GM12878 (cell line): ENCODE results near the gene CERT1. TPM values are rescaled to one million over a fixed set of nuclear protein-coding genes. Genes with fewer than 3 reads are reported as not detected.
A peak's percentile ranks its signal among the peaks of the same experiment; 100 is the strongest.

Experiments
- ATAC-seq: fragments of 200-7000 bp; cut with Tn5 transposase; 3 replicates; pipeline ENCODE4 v1.9.1; 2020; ENCODE audit warnings: mild to moderate bottlenecking, moderate library complexity
- BruUV-seq: library from RNA; stranded (reverse); fragments of 400-500 nt; replicated peaks from 2 replicates; lab custom pipeline; 2021; lab: Mats Ljungman, UMichigan
- CTCF ChIA-PET: fragments of 300-600 bp; sonication (Branson Sonifier 250); formaldehyde crosslinking; extraction: SDS; loops from one replicate; lab custom pipeline; 2021; ENCODE audit warnings: inconsistent platforms; lab: Yijun Ruan, JAX
- POLR2A ChIA-PET: fragments of 350-600 bp; formaldehyde crosslinking; extraction: SDS; loops from one replicate; lab custom pipeline; 2021; ENCODE audit warnings: inconsistent platforms; lab: Charles Lee
- RAD21 ChIA-PET: fragments of 300-600 bp; sonication (Branson Sonifier 250); formaldehyde crosslinking; loops from one replicate; lab custom pipeline; 2023; ENCODE audit warnings: antibody characterized with exemption; ENCODE audit not compliant: unreplicated experiment; lab: Charles Lee
- SMC1A ChIA-PET: fragments of 300-600 bp; sonication (Branson Sonifier 250); formaldehyde crosslinking; loops from one replicate; lab custom pipeline; 2023; ENCODE audit not compliant: unreplicated experiment, uncharacterized antibody; lab: Charles Lee
- DNase-seq: peaks from one replicate; pipeline ENCODE4 v3.0.0-alpha.2; 2011; ENCODE audit warnings: low read depth, low spot score
- FAIRE-seq: peaks from 3 replicates; lab custom pipeline; 2011; peaks lifted over from hg19 to GRCh38; lab: Jason Lieb, UNC
- H2AFZ ChIP-seq: 2 replicates; pipeline ENCODE4 v1.6.0; 2011; ENCODE audit warnings: low read depth, low read length, control low read depth; ENCODE audit not compliant: control insufficient read depth
- H3K27ac ChIP-seq: 2 replicates; pipeline ENCODE4 v1.5.1; 2011; ENCODE audit warnings: control low read depth; ENCODE audit not compliant: control insufficient read depth, insufficient read depth
- H3K27me3 ChIP-seq, 2 experiments: replicated peaks in 1 of 2; 2 replicates each; pipeline versions ENCODE4 v1.6.0 to v1.6.1; 2011; ENCODE audit warnings: low read length in 1 of 2; ENCODE audit not compliant: control insufficient read depth in 2 of 2, insufficient read depth in 2 of 2
- H3K36me3 ChIP-seq, 2 experiments: 2 replicates each; pipeline ENCODE4 v1.5.1; 2011; ENCODE audit warnings: low read length in 1 of 2; ENCODE audit not compliant: control insufficient read depth in 2 of 2, insufficient read depth in 2 of 2
- H3K4me1 ChIP-seq: 2 replicates; pipeline ENCODE4 v1.6.1; 2011; ENCODE audit warnings: mild to moderate bottlenecking, low read length, moderate library complexity, mixed read lengths; ENCODE audit not compliant: control insufficient read depth, insufficient read depth
- H3K4me2 ChIP-seq: 2 replicates; pipeline ENCODE4 v1.6.0; 2011; ENCODE audit warnings: control low read depth; ENCODE audit not compliant: control insufficient read depth, insufficient read depth
- H3K4me3 ChIP-seq: fragments of 200-600 bp; sonication (generic); 2 replicates; pipeline ENCODE4 v1.5.1; 2016
- H3K79me2 ChIP-seq: 2 replicates; pipeline ENCODE4 v1.6.0; 2011; ENCODE audit warnings: low read length; ENCODE audit not compliant: control insufficient read depth, insufficient read depth
- H3K9ac ChIP-seq: 2 replicates; pipeline ENCODE4 v1.8.0; 2011; ENCODE audit warnings: low read length, control low read depth, mixed read lengths; ENCODE audit not compliant: control insufficient read depth, insufficient read depth
- H3K9me3 ChIP-seq: replicated peaks from 3 replicates; pipeline ENCODE4 v1.5.1; 2011; ENCODE audit warnings: mild to moderate bottlenecking, low read length; ENCODE audit not compliant: control insufficient read depth, insufficient read depth
- H4K20me1 ChIP-seq: 2 replicates; pipeline ENCODE4 v1.6.0; 2011; ENCODE audit not compliant: control insufficient read depth, insufficient read depth
- BMI1 ChIP-seq: fragments of 450-650 bp; IDR thresholded peaks from 2 replicates; pipeline ENCODE4 v1.6.1; 2016; ENCODE audit warnings: mild to moderate bottlenecking, moderate library complexity, borderline replicate concordance
- JUNB ChIP-seq: IDR thresholded peaks from 2 replicates; pipeline ENCODE4 v1.6.1; 2016; ENCODE audit warnings: antibody characterized with exemption, mild to moderate bottlenecking
- WGBS: methylation state at CpG from one replicate; pipeline ENCODE4 v1.1.6; 2016; ENCODE audit warnings: low lambda C conversion rate; ENCODE audit not compliant: insufficient replicate concordance, insufficient coverage; ENCODE audit errors: missing lambda C conversion rate; 5-methylcytosine and 5-hydroxymethylcytosine counted together
- in situ Hi-C: fragments of 300-500 bp; cut with MboI; formaldehyde crosslinking; loops from 9 replicates; pipeline ENCODE4 v1.14.3; 2018; ENCODE audit warnings: mixed read lengths
- intact Hi-C: fragments of 100-400 bp; cut with micrococcal nuclease; formaldehyde crosslinking; loops from one replicate; pipeline ENCODE4 v1.14.2; 2022; ENCODE audit not compliant: unreplicated experiment
- polyA plus RNA-seq, 11 experiments: library from polyadenylated mRNA; depleted of rRNA in 4 of 11; unstranded in 6 of 11; stranded (reverse) in 5 of 11; fragments of >200 nt; fragmentation: Nextera tagmentation in 4 of 11; fragmentation: Illumina TruSeq in 1 of 11; extraction: Ambion mirVana in 4 of 11; extraction: Trizol in 1 of 11; gene quantifications; 1 replicate in 1 of 11; 2 replicates in 10 of 11; pipeline versions ENCODE4 v1.2.1 to v1.2.3, GENCODE V29; 2011 to 2016; ENCODE audit warnings: inconsistent platforms in 2 of 11, missing spikeins in 2 of 11, low read depth in 1 of 11
- total RNA-seq, 4 experiments: library from RNA; depleted of rRNA in 3 of 4; stranded (reverse); fragments of >200 nt in 3 of 4; fragmentation: Illumina TruSeq in 1 of 4; extraction: Trizol in 1 of 4; gene quantifications; 2 replicates each; pipeline versions ENCODE4 v1.2.1 to v1.2.3, GENCODE V29; 2013 to 2021
- TF ChIP-seq, protein P1 (sequence below): fragments of 450-650 bp; IDR thresholded peaks from 2 replicates; pipeline ENCODE4 v1.6.1; 2017; ENCODE audit warnings: mild to moderate bottlenecking, moderate library complexity

The CERT1 gene
- total and polyA plus RNA-seq, 10 of the 15 experiments (the other 5 are each of a cell fraction or from before 2014, with no cell fraction given) = 7.7 to 36.7 (median 25.6) TPM

- intact Hi-C loops (no loop called here), in situ Hi-C loops (no loop called here)
- H3K27me3 ChIP-seq = no peaks in the 10 kb centered on the region
- no peak for FAIRE-seq
- peaks cover 17% of the 10 kb centered on the region for H3K9me3 ChIP-seq
- ChIA-PET CTCF (no interaction called here), POLR2A (interaction anchor here (1.3 kb wide), 1 partner anchor 51 kb away, joined by 4 read pairs; no protein-coding TSS in a partner anchor), SMC1A (interaction anchor here (0.6 to 3.1 kb wide), 11 partner anchors 8 to 156 kb away, joined by 3 to 26 read pairs (median 4); partner anchors contain the start of genes CERT1 and POLK), RAD21 (interaction anchor here (1.2 to 1.9 kb wide), 6 partner anchors 9 to 50 kb away, joined by 3 to 16 read pairs (median 5); no protein-coding TSS in a partner anchor)
- peak overlapping the region; percentile 59; the same call in 1 of the 2 replicates for H3K27ac ChIP-seq
- no peaks in the 10 kb centered on the region for H4K20me1 ChIP-seq
- 69% methylated on average over 1 of the region's 1 CpG for WGBS
- no peak overlapping the region for H3K4me3 ChIP-seq
- H3K4me2 ChIP-seq = peak overlapping the region; percentile 45; the same call in 1 of the 2 replicates
- DNase-seq = no peak
- no peak for TF ChIP-seq BMI1
- peaks cover 82% of the 10 kb centered on the region for H3K79me2 ChIP-seq
- BruUV-seq = TSS peak; percentile 35
- ATAC-seq = peak; percentile 1
- H3K36me3 ChIP-seq = peaks cover 0 to 2% of the 10 kb centered on the region in 2 experiments; a peak in 2 of 4 replicates
- no peak overlapping the region for H3K9ac ChIP-seq
- H3K4me1 ChIP-seq = peaks cover 34% of the 10 kb centered on the region
- no peak overlapping the region for H2AFZ ChIP-seq
Measured at GRCh38 chr5:75525344-75525743, 13.9 kb upstream of the CERT1 start.

GRCh38 chr5:75524591-75524990 lies 13.2 kb upstream of the CERT1 start:
- ChIA-PET RAD21 (interaction anchor here (0.7 to 1.9 kb wide), 7 partner anchors 9 to 155 kb away, joined by 3 to 16 read pairs (median 3); partner anchors contain the start of gene POLK), POLR2A (interaction anchor here (0.8 to 1.5 kb wide), 6 partner anchors 10 to 51 kb away, joined by 3 to 7 read pairs (median 4); no protein-coding TSS in a partner anchor), CTCF (interaction anchor here (0.7 to 1.4 kb wide), 5 partner anchors 15 to 51 kb away, joined by 3 to 4 read pairs (median 4); no protein-coding TSS in a partner anchor), SMC1A (interaction anchor here (0.6 to 2.7 kb wide), 11 partner anchors 9 to 156 kb away, joined by 3 to 26 read pairs (median 5); partner anchors contain the start of gene POLK)
- ATAC-seq (peak; percentile 56), DNase-seq (no peak), FAIRE-seq (no peak)
- 48% methylated on average over 1 of the region's 1 CpG for WGBS
- no peaks in the 10 kb centered on the region for H4K20me1 ChIP-seq
- peak overlapping the region; percentile 45 for H3K4me2 ChIP-seq
- BruUV-seq = no TSS peak
- no peak overlapping the region for H2AFZ ChIP-seq
- peaks cover 34% of the 10 kb centered on the region for H3K4me1 ChIP-seq
- TF ChIP-seq, protein P1, sequence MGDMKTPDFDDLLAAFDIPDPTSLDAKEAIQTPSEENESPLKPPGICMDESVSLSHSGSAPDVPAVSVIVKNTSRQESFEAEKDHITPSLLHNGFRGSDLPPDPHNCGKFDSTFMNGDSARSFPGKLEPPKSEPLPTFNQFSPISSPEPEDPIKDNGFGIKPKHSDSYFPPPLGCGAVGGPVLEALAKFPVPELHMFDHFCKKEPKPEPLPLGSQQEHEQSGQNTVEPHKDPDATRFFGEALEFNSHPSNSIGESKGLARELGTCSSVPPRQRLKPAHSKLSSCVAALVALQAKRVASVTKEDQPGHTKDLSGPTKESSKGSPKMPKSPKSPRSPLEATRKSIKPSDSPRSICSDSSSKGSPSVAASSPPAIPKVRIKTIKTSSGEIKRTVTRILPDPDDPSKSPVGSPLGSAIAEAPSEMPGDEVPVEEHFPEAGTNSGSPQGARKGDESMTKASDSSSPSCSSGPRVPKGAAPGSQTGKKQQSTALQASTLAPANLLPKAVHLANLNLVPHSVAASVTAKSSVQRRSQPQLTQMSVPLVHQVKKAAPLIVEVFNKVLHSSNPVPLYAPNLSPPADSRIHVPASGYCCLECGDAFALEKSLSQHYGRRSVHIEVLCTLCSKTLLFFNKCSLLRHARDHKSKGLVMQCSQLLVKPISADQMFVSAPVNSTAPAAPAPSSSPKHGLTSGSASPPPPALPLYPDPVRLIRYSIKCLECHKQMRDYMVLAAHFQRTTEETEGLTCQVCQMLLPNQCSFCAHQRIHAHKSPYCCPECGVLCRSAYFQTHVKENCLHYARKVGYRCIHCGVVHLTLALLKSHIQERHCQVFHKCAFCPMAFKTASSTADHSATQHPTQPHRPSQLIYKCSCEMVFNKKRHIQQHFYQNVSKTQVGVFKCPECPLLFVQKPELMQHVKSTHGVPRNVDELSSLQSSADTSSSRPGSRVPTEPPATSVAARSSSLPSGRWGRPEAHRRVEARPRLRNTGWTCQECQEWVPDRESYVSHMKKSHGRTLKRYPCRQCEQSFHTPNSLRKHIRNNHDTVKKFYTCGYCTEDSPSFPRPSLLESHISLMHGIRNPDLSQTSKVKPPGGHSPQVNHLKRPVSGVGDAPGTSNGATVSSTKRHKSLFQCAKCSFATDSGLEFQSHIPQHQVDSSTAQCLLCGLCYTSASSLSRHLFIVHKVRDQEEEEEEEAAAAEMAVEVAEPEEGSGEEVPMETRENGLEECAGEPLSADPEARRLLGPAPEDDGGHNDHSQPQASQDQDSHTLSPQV = no peak
- TF ChIP-seq JUNB = no peak
- H3K36me3 ChIP-seq = peaks cover 0 to 2% of the 10 kb centered on the region in 2 experiments; a peak in 2 of 4 replicates
- no peak overlapping the region; the same call in 1 of the 2 replicates for H3K9ac ChIP-seq
- H3K79me2 ChIP-seq = peaks cover 86% of the 10 kb centered on the region
- no peaks in the 10 kb centered on the region for H3K27me3 ChIP-seq
- intact Hi-C loops = no loop called here
- H3K27ac ChIP-seq = peak overlapping the region; percentile 59; the same call in 1 of the 2 replicates
- in situ Hi-C loops = no loop called here
- H3K4me3 ChIP-seq = no peak overlapping the region
- peaks cover 18% of the 10 kb centered on the region for H3K9me3 ChIP-seq
